ENCODE measurements around the gene ZNF217.
"Not testable (repeated sequence)": the region's sequence is repeated elsewhere in the genome, so short reads cannot be mapped to it uniquely, and the experiment has no call there.

ZNF217 gene

DNA sequence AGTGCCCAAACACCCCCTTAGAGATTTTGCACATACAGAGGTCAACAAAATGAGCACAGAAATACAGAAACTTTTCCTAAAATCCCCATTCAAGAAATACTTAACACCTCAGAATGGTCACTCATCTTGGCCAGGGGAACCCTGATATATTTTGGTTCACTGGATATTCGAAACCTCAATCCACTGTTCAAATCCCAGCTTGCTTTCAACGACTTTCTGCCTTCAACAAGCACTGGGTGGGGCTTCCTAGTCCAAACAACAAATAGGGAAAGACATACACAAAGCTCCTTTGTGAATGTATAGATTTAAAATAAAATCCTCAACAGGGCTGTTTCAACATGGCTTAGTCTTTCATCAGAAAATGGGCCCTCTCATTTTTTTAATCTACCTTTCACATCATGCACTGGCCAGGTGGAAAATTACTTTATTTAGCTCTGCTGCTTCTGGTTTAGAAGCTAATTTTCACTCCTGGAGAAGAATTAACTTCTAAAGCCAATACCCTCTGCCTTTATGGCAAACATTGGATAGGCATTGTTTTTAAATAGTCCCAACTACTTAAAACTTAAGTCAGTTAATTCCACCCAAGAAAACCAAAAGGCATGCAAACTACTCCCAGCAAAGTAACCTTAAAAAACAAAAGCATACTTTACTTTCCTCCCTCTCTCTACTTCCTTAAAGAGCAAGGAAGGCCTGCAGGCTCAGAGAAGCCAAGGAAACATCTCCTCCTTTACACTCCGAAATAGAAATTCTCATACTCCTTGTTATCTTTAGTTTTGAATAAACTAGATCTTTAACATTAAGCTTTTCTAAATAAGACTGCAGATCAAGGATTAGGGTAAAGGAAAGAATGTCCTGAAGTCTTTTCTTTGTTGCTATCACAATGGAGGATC, 9.7 kb downstream of the ZNF217 start:
- DNase-seq (ENCODE audit: low read depth, low spot score): not testable (repeated sequence)

DNA sequence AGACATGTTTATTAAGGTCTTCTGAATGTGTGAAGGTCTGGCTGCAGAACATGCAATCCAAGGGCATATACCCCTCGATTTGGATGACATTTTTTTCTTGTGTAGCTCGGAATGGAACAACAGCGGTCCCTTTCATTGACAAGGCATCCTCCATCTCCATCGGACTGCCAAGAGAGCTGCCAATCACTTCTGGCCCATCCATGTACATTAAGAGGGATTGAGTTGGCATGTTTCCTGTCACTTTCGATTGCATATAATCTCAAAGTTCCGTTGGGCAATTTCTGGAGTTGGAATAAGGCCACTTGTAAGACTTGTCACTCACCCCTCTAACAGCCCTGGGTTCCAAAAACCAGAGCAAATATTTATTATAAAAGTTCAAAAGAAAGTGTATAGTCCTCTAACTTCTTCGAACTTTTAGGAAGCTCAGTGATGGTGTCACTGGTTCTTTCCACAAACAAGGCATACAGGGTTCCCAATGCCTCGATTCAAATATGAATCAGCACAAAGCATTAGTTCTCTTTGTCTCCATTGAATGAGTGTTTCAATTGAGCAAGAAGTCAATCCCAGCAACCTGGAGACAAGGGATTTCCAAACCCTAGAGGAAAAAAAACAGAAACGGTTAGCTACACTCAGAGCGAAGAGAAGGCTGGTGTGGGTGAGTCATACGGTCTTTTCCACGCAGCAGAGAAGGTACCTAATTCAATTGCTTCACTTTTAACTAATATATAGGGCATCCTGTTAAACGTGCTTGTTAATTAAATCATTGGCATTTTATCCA, 10.9 kb downstream of the ZNF217 start:
- no peak for DNase-seq (ENCODE audit: low read depth, low spot score)

DNA sequence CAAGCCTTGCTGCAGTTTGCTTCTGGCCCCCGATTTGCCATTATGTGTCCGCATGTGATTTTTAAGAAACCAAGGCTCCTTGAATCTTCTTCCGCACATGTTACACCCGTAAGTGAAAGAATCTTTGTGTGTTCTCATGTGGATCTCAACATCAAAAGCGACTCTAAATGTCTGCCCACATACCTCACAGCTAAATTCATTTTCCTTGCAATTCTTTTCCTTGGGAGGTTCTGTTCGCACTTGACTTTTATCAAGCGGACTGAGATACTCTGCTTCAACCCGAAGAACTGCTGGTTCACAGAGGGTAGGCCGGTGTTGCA, 11.4 kb downstream of the ZNF217 start:
- DNase-seq (ENCODE audit: low read depth, low spot score): no peak

DNA sequence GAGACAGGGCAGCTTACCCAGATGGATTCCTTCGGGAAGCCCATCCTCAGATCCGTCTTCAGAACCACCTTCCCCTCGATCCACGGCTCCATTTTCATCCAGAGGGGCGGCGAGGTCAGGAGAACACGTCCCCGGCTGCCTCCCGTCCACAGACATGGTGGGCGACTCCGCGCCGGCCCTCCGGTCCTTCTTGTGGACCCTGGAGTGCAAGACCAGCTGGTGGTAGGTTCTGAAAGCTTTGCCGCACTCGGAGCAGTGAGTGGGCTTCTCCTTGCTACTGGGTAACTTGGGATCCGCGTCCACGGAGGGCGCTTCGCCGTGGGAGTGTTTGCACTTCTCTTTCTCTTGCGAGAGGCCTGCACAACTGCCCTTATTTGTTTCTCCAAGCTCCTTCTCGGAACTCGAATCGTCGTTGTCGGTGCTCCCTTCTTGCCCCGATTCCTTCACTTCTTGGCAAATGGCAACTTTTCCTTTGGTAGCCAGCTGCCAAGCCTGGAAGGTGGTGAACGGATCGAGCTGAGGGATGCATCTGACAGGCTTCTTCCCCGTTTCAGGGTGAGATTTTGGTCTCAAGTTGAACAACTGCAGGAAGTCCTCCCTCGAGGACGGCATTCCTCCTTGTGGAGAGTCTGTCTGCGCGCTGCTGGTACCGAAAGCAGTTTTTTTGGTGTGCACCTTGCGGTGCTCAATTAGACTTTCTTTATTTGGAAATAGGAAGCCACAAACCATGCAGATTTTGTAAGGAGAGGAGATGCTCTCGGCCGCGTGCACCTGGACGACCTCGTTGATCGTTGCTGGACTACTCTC, 12.0 kb downstream of the ZNF217 start:
- DNase-seq (ENCODE audit: low read depth, low spot score): no peak

DNA sequence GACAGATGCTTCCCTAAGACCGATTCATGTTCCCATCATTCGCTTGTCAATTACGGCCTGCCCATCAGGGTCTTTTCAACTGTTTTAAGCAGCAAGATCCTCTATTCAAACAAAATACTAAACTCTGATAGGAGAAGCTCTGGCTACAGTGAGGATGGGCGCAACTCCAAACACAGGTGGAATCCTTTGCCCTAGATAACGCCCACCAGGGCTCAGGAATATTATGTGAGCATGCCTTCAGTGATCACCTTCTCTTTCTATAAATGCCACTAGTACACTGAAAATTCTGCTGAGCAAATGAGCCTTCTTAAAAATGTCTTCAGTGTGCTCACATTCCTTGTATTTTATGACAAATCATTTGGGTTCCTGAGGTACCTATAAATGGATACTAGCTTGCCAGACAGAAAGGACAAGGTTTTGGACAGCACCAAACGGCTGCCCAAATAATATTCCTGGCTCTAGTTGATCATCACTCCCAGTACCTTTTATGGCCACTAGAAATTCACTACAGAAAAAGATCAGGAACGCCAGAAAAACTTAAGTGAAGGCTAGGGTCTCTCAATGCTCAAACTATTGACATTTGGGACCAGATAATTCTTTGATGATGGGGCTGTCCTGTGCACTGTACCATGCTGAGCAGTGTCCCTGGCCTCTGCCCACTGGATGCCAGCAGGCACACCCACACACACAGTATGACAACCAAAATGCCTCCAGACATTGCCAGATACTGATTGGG, 13.1 kb downstream of the ZNF217 start:
- no peak for DNase-seq (ENCODE audit: low read depth, low spot score)

DNA sequence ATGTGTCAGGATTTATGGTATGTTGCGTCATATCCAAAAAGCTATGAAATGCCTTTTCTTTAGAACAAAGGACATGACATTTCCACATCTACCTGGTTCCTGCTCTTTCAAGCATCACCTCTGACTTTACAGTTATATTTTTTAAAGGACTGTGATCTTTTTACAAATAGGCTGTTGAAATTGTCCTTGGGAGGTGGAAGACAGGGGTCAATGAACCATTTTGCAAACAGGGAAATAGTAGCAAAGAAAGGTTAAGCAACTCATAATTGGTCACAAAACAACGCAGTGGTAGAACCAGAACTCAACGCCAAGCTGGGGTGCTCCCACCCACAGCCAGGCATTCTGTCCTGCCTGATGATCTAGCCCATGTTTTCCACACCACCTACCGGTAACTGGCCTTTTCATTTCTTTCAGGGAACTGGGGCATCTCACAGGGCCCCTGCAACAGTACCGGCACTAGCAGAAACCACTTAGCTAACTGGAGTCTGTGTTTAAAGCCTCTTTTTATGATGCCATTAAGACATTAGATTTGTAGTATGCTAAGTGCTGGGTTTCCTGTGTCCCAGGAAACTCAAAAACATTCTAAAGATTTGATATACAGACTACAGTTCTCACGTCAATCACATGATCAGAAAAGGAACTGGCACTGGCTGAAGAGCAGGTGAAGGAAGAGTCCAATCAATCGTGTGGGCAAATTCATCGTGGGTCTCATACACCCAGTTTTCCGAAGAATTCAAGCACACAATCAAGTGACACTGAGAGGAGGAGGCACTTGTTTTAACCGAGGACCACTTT, 13.9 kb downstream of the ZNF217 start:
- no peak for DNase-seq (ENCODE audit: low read depth, low spot score)

DNA sequence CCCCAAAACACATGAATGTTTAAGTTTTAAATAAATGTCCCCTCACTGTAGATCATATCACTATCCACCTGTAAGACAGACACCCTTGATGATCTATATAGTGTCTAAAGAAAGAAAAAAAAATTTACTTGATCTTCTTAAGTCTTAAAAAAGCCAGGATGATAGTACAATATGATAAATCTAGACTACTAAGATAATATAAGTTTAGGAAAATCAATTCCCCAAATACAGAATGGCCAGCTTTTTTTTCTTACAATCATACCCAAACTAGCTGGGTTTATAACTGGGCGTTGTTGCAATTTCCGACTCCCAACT, 14.4 kb downstream of the ZNF217 start:
- DNase-seq (ENCODE audit: low read depth, low spot score): no peak

DNA sequence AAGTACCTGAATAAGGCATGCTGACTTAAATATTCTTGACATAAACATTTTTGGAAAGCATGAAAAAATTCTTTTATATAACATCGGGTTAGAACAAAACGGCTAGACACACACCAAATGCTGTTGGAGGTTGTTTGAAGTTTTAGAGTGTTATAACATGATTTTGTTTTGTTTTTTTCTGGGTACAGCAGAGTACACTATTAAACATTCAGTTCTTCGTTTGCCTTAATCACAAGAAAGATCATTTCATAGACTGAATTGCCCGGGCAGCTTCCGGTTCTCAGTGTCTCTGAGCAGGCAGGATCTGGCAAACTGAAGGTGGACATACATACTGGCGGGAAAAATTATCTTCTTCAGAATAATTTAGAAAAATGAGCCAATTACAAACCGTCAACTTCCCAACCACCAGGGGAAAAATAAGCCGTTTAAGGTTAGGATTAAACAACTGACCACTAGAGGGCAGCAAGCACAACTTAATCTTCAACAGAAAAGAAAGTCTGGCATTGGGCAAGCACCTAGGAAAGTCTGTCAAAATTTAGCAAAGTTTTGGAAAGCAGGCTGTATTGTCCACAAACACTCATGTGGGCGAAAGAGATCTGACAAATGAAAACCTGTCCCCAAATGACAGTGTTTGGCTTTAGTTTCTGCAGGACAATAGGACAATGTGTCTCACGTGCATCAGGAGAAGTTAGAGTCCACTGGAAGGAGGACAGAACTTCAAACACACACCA, 15.0 kb downstream of the ZNF217 start:
- peak; percentile 50 for DNase-seq (ENCODE audit: low read depth, low spot score)

DNA sequence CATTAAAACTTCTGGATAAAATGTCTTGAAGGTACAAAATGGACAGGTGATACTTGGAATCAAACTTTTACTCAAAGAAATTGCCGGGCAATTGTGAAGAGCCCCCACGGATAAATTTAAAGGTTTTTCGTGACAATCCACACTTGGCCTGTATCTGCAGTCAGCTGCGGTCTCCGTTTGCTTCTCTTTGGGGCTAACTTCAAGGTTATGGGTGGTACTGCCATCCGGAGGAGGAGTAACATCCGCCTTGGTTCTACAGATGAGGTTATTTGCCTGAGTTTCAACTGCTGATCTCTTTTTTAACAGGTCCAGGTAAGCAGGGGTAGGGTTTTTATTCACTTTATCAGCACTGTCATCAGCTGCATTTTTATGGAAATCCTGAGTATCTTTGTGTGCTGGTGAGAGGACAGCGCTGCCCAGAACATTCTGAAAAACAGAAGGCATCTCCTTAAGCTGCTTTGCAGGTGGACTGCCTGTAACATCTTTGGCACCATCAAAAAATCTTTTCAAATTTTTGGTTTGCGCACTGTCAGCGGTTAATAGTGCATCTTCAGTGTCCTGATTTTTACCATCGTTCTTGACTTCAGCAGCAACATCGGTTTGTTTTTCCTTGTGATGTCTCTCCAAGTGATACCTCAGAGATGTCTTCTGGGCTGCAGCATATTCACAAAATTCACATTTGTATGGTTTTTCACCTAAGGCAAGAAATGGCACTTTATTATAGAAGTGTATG, 16.9 kb downstream of the ZNF217 start:
- no peak for DNase-seq (ENCODE audit: low read depth, low spot score)

DNA sequence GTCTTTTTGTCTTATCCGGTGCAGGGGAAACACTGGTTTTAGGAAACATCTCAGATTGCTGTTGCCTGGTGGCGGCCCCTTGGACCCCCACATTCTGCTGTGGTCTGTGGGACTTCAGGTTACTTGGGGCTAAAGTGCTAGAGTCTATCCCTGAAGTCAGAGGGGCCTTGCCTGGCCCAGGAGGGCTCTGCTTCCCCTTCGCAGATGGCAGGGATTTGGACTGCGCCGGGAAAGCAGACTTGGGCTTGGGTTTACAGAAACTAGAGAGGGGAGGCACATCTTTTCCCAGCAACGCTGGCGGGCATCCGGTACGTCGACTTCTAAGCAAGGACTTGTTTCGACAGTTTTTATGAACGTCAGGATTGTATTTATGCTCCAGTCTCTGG, 17.5 kb downstream of the ZNF217 start:
- no peak for DNase-seq (ENCODE audit: low read depth, low spot score)

DNA sequence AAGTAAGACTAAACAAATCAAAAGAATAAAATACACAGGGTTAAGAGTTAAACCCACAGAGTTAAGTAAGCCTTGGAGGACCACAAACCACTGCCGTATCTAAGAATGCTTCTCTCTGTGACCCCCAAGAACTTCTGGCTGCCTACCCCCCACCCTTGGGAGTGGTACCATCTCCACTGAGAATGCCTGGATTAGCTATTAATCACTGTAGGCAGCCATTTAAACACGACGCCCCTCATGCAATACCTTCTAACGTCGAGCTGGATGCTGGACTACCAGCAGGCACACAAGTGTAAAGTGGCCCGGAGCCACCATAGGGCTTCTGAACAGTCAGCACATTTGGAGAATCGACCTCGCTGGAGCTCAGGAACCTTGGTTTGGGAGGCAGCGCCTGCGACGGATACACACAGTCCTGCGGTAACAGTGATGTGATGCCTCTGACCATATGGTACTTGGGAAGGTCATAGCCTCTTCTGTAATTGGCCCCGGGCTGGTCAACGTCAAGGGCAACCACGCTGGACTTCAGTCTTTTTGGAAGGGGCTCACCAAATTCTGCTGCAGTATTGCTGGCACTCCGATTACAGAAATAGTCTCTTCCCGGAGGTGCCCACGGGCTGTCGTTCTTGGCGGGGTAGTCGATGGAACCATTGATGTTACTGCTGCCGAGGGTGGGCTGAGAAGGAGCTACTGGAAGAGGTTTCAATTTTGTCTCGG, 18.0 kb downstream of the ZNF217 start:
- DNase-seq (ENCODE audit: low read depth, low spot score): no peak

DNA sequence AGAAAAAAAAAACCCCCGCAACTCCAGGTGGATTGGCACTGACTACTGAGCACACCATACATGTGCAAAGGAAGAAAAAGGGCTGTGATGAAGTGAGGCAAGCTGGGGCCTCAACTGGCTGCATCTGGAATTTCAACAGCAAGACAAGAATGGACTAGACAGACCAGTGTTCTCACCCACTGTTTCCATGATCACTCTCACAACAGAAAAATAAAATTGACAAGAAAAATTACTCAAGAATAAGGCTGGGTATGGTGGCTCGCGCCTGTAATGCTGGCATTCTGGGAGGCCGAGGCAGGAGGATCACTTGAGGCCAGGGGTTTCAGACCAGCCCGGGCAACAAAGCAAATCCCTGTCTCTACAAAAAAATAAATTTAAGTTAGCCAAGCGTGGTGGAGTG, 18.8 kb downstream of the ZNF217 start:
- DNase-seq (ENCODE audit: low read depth, low spot score): no peak

DNA sequence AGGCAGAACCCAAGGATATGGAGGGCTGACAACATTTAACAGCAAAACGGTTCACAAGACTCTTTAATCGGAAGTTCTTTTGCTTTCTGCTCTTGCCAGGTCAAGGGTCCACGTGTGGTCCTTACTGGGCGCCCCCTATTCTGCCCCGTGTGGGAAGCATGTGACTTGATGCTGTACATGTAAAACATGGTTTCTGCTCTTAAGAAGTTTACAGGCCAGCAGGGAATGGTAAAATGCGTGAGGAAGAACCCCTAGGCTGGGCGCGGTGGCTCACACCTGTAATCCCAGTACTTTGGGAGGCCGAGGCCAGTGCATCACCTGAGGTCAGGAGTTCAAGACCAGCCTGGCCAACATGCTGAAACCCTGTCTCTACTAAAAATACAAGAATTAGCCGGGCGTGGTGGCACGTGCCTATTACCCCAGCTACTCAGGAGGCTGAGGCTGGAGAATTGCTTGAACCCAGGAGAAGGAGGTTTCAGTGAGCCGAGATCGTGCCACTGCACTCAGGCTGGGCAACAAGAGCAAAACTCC, 19.3 kb downstream of the ZNF217 start:
- no peak for DNase-seq (ENCODE audit: low read depth, low spot score)

DNA sequence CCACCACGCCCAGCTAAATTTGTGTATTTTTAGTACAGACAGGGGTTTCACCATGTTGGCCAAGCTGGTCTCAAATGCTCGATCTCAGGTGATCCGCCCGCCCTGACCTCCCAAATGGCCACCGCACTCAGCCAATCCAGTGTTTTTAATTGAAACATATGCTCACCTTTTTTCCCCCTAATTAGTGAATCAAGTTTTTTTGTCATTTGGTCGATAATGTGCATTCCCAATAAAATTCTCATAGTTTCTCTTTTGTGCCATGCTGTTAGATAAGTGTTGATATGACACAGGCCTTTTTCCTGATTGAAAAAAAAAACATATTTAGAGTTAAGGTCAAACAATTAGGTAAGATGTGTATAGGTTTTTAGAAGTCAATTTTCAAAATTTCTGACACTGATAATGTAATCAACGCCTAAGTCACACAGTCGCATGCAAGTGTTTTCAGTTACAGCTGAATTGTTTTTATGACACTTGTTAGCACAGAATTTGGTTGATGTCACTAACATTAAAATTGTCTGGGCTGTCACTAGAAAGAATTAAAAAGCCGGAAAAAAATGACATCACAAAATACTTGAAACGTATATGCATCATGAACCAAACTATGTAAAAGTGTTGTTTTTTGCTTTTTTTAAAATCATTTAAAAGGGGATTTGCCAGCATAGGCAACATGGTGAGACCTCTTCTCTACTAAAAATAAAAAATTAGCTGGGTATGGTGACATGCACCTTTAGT, 21.9 kb downstream of the ZNF217 start:
- no peak for DNase-seq (ENCODE audit: low read depth, low spot score)

DNA sequence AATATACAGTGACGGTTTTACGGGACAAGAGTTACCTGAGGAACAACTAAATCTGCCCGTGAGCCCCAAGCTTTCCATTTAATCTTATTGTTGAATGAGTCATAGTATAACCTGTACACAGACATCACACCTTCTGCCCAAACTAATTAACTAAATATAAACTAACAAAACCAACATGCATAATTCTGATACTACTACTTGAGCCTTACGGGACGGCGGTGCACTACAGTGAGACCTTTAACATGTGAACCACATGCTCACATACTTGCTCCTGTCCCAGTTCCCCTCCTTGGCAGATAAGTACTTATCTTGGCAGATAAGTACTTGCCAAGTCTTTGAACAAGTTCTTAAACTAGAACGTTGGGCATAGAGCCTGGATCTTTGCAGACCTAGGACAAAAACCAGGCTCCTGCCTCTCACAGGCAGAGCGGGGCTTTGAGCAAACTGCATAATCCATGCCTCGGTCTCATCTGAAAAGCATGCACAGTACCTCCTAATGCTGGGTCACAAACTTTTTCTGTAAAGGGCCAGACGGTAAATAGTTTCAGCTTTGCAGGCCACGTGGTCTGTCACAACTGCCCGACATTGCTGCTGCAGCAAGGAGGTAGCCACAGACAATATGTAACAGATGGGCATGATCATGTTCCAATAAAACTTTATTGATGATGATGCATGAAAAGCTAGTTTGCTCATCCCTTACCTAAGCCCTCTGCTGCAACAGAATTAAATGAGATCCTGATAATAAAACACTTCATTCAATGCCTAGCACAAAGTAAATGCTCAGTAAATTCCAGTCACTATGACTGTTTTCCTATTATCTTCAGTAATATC, 23.0 kb downstream of the ZNF217 start:
- no peak for DNase-seq (ENCODE audit: low read depth, low spot score)

DNA sequence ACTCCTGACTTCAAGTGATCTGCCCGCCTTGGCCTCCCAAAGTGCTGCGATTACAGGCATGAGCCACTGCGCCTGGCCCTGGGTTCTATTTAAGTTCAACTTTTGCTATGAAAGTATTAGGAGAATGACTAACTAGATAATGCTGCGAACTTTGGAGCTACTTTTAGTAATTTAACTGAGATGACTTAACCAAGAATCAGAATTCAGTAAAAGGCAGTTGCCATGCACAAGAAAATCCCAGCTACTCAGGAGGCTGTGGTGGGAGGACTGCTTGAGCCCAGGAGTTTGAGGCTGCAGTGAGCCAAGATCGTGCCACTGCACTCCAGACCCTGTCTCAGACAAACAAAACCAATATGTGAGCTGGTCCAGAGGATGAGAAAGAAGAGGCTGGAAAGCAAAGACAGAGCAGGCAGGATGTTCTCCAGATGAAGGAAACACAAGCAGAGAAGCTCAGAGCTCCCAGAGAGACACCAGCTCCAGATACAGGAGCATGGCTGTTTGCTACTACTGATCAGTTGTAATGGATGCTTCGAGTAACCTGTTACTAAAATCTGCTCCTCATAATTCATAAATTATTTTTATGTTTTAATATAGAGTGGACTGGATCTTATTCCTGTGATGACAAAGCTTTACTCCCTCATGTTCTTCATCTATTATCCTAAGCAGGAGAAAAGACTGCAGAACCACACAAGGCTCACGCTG, 23.9 kb downstream of the ZNF217 start:
- no peak for DNase-seq (ENCODE audit: low read depth, low spot score)

Measured in brain pericyte (primary cell).